Neural cell (in vitro differentiated cells): ENCODE measurements around the gene SETBP1. TPM values are rescaled to one million over a fixed set of nuclear protein-coding genes. Genes with fewer than 3 reads are reported as not detected.

ENCODE experiments used
- H2AFZ ChIP-seq: fragments of 200-600, 300-800 bp; sonication (generic), shearing (Covaris generic); 2 replicates; pipeline ENCODE4 v1.6.0; 2014; ENCODE audit warnings: low read depth, mild to moderate bottlenecking, antibody characterized with exemption, low read length, moderate library complexity
- H3F3A ChIP-seq: fragments of 200-600 bp; shearing (Covaris generic); 2 replicates; pipeline ENCODE4 v1.6.1; 2016; ENCODE audit warnings: mild to moderate bottlenecking, moderate library complexity, mixed read lengths, antibody characterized with exemption, low read length; ENCODE audit not compliant: insufficient read depth, poor library complexity, severe bottlenecking
- H3K27ac ChIP-seq: fragments of 200-600, 300-800 bp; sonication (generic), shearing (Covaris generic); 2 replicates; pipeline ENCODE4 v1.5.1; 2014; ENCODE audit warnings: mild to moderate bottlenecking, low read length, moderate library complexity
- H3K27me3 ChIP-seq: fragments of 300-800, 200-600 bp; sonication (generic), shearing (Covaris generic); 2 replicates; pipeline ENCODE4 v1.6.0; 2014; ENCODE audit warnings: mild to moderate bottlenecking, low read depth, low read length, moderate library complexity; ENCODE audit not compliant: insufficient read depth
- H3K36me3 ChIP-seq: fragments of 300-800, 200-600 bp; sonication (generic), shearing (Covaris generic); 2 replicates; pipeline ENCODE4 v1.5.1; 2014; ENCODE audit warnings: mild to moderate bottlenecking, antibody characterized with exemption, low read length, moderate library complexity; ENCODE audit not compliant: insufficient read depth
- H3K4me2 ChIP-seq: fragments of 300-800, 200-600 bp; sonication (generic), shearing (Covaris generic); 2 replicates; pipeline ENCODE4 v1.6.0; 2014; ENCODE audit warnings: mild to moderate bottlenecking, low read length
- H3K4me3 ChIP-seq: fragments of 300-800, 200-600 bp; sonication (generic), shearing (Covaris generic); 2 replicates; pipeline ENCODE4 v1.5.1; 2014; ENCODE audit warnings: mild to moderate bottlenecking, low read length, moderate library complexity
- H3K79me2 ChIP-seq: fragments of 200-600 bp; shearing (Covaris generic); replicated peaks from 2 replicates; pipeline ENCODE4 v1.6.0; 2014; ENCODE audit warnings: mild to moderate bottlenecking, low read length, moderate library complexity; ENCODE audit not compliant: insufficient read depth
- H3K9ac ChIP-seq: fragments of 300-800, 200-600 bp; sonication (generic), shearing (Covaris generic); 2 replicates; pipeline ENCODE4 v1.6.1; 2016; ENCODE audit warnings: mild to moderate bottlenecking, low read length, mixed read lengths
- H3K9me2 ChIP-seq: fragments of 200-600 bp; shearing (Covaris generic); 2 replicates; pipeline ENCODE4 v1.6.1; 2016; ENCODE audit warnings: mild to moderate bottlenecking, low read length, mixed read lengths; ENCODE audit not compliant: insufficient read depth
- H3K9me3 ChIP-seq: fragments of 200-600, 300-800 bp; sonication (generic), shearing (Covaris generic); 2 replicates; pipeline ENCODE4 v1.6.1; 2016; ENCODE audit warnings: mild to moderate bottlenecking, mixed run types, low read length, moderate library complexity, mixed read lengths
- H4K20me1 ChIP-seq: fragments of 200-600 bp; shearing (Covaris generic); 2 replicates; pipeline ENCODE4 v1.6.1; 2016; ENCODE audit warnings: mild to moderate bottlenecking, mixed run types; ENCODE audit not compliant: insufficient read depth
- EP300 ChIP-seq: fragments of 450-650 bp; conservative IDR thresholded peaks from 2 replicates; pipeline ENCODE4 v1.6.1; 2014; ENCODE audit warnings: antibody characterized with exemption, mild to moderate bottlenecking, moderate library complexity; ENCODE audit not compliant: poor library complexity, severe bottlenecking
- EZH2 ChIP-seq: fragments of 200-600, 300-800 bp; shearing (Covaris generic), sonication (generic); IDR thresholded peaks from 2 replicates; pipeline ENCODE4 v1.6.1; 2014; ENCODE audit warnings: antibody characterized with exemption, low read length, borderline replicate concordance, mild to moderate bottlenecking; ENCODE audit not compliant: insufficient read depth, poor library complexity, severe bottlenecking
- MXI1 ChIP-seq: fragments of 450-650 bp; conservative IDR thresholded peaks from 2 replicates; pipeline ENCODE4 v1.6.1; 2014; ENCODE audit warnings: antibody characterized with exemption, mild to moderate bottlenecking; ENCODE audit not compliant: poor library complexity, severe bottlenecking
- POLR2AphosphoS5 ChIP-seq: IDR thresholded peaks from 2 replicates; pipeline ENCODE4 v1.6.1; 2012
- RAD21 ChIP-seq: fragments of 450-650 bp; conservative IDR thresholded peaks from 2 replicates; pipeline ENCODE4 v1.6.1; 2014; ENCODE audit warnings: antibody characterized with exemption, mild to moderate bottlenecking, moderate library complexity
- SMC3 ChIP-seq: fragments of 450-650 bp; conservative IDR thresholded peaks from 2 replicates; pipeline ENCODE4 v1.6.1; 2014; ENCODE audit warnings: antibody characterized with exemption, mild to moderate bottlenecking, moderate library complexity; ENCODE audit not compliant: poor library complexity
- TAF1 ChIP-seq: IDR thresholded peaks from 2 replicates; pipeline ENCODE4 v1.6.1; 2012; ENCODE audit warnings: low read depth
- polyA plus RNA-seq: library from polyadenylated mRNA; depleted of rRNA; stranded (reverse); fragments of >200 nt; gene quantifications from 2 replicates; pipeline ENCODE4 v1.2.3, GENCODE V29; 2014
- TF ChIP-seq, protein P1 (sequence below): IDR thresholded peaks from 2 replicates; pipeline ENCODE4 v1.6.1; 2012; ENCODE audit warnings: borderline replicate concordance
- TF ChIP-seq, protein P2 (sequence below): fragments of 450-650 bp; IDR thresholded peaks from 2 replicates; pipeline ENCODE4 v1.5.1; 2014; ENCODE audit warnings: antibody characterized with exemption, mild to moderate bottlenecking, moderate library complexity; ENCODE audit not compliant: poor library complexity, severe bottlenecking

Gene SETBP1
- polyA plus RNA-seq, 1 donor from 2014 or later: 13.7 TPM

DNA sequence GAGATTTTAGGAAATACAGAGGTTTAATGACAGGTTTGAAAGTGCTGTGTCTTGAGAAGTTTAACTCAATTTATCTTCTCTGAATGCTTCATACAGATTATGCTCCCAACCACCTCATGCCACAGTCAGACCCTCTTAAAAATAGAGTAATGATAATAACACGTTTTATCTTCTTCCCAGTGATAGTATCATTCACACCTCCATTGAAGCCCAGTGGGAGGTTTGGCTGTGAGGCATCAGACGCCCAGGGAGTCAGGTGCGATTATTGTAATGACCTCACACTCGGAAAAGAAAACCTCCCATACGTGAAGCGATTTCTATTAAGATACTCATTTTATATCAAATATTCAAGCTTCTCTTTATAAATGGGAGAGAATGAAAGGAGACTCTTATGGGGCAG lies 366.3 kb downstream of the SETBP1 start:
- Histone ChIP-seq H3F3A (no peaks in the 10 kb centered on the region), H3K4me2 (no peak overlapping the region), H3K79me2 (no peaks in the 10 kb centered on the region), H3K27ac (no peak overlapping the region), H3K36me3 (no peaks in the 10 kb centered on the region), H2AFZ (no peak overlapping the region), H3K9ac (no peak overlapping the region), H3K9me3 (no peaks in the 10 kb centered on the region), H3K9me2 (no peaks in the 10 kb centered on the region), H3K27me3 (no peaks in the 10 kb centered on the region), H4K20me1 (no peaks in the 10 kb centered on the region), H3K4me3 (no peak overlapping the region)
- peak; percentile 41 for TF ChIP-seq POLR2AphosphoS5
- TF ChIP-seq, protein P1, sequence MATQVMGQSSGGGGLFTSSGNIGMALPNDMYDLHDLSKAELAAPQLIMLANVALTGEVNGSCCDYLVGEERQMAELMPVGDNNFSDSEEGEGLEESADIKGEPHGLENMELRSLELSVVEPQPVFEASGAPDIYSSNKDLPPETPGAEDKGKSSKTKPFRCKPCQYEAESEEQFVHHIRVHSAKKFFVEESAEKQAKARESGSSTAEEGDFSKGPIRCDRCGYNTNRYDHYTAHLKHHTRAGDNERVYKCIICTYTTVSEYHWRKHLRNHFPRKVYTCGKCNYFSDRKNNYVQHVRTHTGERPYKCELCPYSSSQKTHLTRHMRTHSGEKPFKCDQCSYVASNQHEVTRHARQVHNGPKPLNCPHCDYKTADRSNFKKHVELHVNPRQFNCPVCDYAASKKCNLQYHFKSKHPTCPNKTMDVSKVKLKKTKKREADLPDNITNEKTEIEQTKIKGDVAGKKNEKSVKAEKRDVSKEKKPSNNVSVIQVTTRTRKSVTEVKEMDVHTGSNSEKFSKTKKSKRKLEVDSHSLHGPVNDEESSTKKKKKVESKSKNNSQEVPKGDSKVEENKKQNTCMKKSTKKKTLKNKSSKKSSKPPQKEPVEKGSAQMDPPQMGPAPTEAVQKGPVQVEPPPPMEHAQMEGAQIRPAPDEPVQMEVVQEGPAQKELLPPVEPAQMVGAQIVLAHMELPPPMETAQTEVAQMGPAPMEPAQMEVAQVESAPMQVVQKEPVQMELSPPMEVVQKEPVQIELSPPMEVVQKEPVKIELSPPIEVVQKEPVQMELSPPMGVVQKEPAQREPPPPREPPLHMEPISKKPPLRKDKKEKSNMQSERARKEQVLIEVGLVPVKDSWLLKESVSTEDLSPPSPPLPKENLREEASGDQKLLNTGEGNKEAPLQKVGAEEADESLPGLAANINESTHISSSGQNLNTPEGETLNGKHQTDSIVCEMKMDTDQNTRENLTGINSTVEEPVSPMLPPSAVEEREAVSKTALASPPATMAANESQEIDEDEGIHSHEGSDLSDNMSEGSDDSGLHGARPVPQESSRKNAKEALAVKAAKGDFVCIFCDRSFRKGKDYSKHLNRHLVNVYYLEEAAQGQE: no peak

DNA sequence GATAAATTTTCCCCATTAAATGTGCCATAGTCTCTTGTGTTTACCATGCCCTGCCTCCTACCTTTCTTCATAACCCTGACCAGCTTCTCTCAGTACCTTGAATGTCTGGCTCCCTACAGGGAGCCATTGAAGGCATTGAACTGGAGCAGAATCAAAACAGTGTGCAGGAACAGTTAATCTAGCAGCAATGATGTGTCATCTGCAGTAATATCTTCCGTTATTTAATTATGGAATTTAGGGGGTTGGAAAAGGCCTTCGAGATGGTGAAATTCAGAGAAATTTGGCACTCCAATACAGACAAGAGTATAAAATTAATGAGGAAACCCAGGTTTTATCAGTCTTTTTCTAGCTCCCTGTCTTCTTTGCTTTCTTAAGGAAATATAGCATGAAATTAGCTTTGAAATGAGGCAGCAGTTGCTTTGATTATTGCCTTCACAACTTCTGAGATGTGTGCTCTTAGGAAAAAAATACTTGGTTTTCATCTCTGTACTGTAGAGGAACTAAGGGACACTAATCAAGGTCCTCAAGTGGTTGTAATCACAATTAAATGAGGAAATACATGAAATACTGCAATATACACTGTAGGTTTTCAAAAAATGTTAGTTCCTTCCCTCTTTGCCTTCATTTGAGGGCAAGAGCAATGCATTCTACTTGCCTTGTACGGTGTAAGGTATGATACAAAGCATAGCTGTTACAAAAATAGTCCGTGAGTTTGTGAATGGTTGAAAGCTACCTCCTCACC lies 369.1 kb downstream of the SETBP1 start:
- H4K20me1 ChIP-seq: no peaks in the 10 kb centered on the region
- H3K9me3 ChIP-seq: no peaks in the 10 kb centered on the region
- peaks cover 7% of the 10 kb centered on the region for H3K79me2 ChIP-seq
- H2AFZ ChIP-seq: no peak overlapping the region
- no peak overlapping the region for H3K9ac ChIP-seq
- TF ChIP-seq, protein P1: no peak
- TF ChIP-seq RAD21: no peak
- TF ChIP-seq, protein P2, sequence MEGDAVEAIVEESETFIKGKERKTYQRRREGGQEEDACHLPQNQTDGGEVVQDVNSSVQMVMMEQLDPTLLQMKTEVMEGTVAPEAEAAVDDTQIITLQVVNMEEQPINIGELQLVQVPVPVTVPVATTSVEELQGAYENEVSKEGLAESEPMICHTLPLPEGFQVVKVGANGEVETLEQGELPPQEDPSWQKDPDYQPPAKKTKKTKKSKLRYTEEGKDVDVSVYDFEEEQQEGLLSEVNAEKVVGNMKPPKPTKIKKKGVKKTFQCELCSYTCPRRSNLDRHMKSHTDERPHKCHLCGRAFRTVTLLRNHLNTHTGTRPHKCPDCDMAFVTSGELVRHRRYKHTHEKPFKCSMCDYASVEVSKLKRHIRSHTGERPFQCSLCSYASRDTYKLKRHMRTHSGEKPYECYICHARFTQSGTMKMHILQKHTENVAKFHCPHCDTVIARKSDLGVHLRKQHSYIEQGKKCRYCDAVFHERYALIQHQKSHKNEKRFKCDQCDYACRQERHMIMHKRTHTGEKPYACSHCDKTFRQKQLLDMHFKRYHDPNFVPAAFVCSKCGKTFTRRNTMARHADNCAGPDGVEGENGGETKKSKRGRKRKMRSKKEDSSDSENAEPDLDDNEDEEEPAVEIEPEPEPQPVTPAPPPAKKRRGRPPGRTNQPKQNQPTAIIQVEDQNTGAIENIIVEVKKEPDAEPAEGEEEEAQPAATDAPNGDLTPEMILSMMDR: no peak
- TF ChIP-seq TAF1: no peak
- no peak for TF ChIP-seq SMC3
- no peak for TF ChIP-seq MXI1
- TF ChIP-seq POLR2AphosphoS5: no peak
- TF ChIP-seq EP300: no peak
- no peak for TF ChIP-seq EZH2
- no peak overlapping the region for H3K4me3 ChIP-seq
- H3K36me3 ChIP-seq: no peaks in the 10 kb centered on the region
- no peak overlapping the region for H3K4me2 ChIP-seq
- no peaks in the 10 kb centered on the region for H3K27me3 ChIP-seq
- H3K9me2 ChIP-seq: no peaks in the 10 kb centered on the region
- H3F3A ChIP-seq: no peaks in the 10 kb centered on the region
- no peak overlapping the region for H3K27ac ChIP-seq
